HEK293 (cell line): ENCODE measurements around the gene FKTN.

Source experiments
- CTCF ChIA-PET: fragments of 350-600 bp; formaldehyde crosslinking; extraction: SDS; loops from one replicate; lab custom pipeline; 2021; ENCODE audit warnings: antibody characterized with exemption; lab: Yijun Ruan, JAX
- POLR2A ChIA-PET: fragments of 300-600 bp; formaldehyde crosslinking; extraction: SDS; loops from one replicate; lab custom pipeline; 2020; ENCODE audit warnings: antibody characterized with exemption, inconsistent platforms; lab: Yijun Ruan, JAX
- H3K27ac ChIP-seq: fragments of 200-500 bp; sonication (Bioruptor generic); 2 replicates; pipeline ENCODE4 v1.5.1; 2014; ENCODE audit warnings: low read depth, low read length, control low read depth, inconsistent platforms; ENCODE audit errors: extremely low read depth
- H3K36me3 ChIP-seq, 2 experiments: fragments of 200-500 bp in 1 of 2; sonication (Bioruptor generic) in 1 of 2; 1 replicate in 1 of 2; 2 replicates in 1 of 2; pipeline ENCODE4 v1.5.1; 2014 to 2017; ENCODE audit warnings: inconsistent platforms in 2 of 2, low read length in 2 of 2; ENCODE audit not compliant: control insufficient read depth in 2 of 2, insufficient read depth in 1 of 2
- H3K4me1 ChIP-seq: fragments of 200-500 bp; sonication (Bioruptor generic); 2 replicates; pipeline ENCODE4 v1.5.1; 2014; ENCODE audit warnings: mild to moderate bottlenecking, low read length, inconsistent platforms; ENCODE audit not compliant: control insufficient read depth, insufficient read depth
- H3K4me3 ChIP-seq: 2 replicates; pipeline ENCODE4 v1.5.1; 2011; ENCODE audit warnings: low read depth, mild to moderate bottlenecking, control low read depth, low read length, moderate library complexity
- H3K9me3 ChIP-seq: fragments of 200-500 bp; sonication (Bioruptor generic); 2 replicates; pipeline ENCODE4 v1.5.1; 2014; ENCODE audit warnings: low read depth, low read length, inconsistent platforms; ENCODE audit not compliant: control insufficient read depth, insufficient read depth
- GFI1B ChIP-seq: fragments of 450-650 bp; formaldehyde crosslinking; IDR thresholded peaks from 2 replicates; pipeline ENCODE4 v1.5.1; 2016; ENCODE audit warnings: missing biosample characterization, missing genetic modification characterization
- HOXA7 ChIP-seq: sonication (generic); formaldehyde crosslinking; IDR thresholded peaks from 2 replicates; pipeline ENCODE4 v1.8.1; 2022; ENCODE audit warnings: missing genetic modification reagents, borderline replicate concordance
- OSR2 ChIP-seq: fragments of 450-650 bp; formaldehyde crosslinking; IDR thresholded peaks from 2 replicates; pipeline ENCODE4 v1.5.1; 2016; ENCODE audit warnings: missing biosample characterization, missing genetic modification characterization
- SCRT1 ChIP-seq: fragments of 450-650 bp; formaldehyde crosslinking; IDR thresholded peaks from 2 replicates; pipeline ENCODE4 v1.5.1; 2016; ENCODE audit warnings: missing biosample characterization, missing genetic modification characterization, borderline replicate concordance
- ZFP41 ChIP-seq: fragments of 450-650 bp; formaldehyde crosslinking; IDR thresholded peaks from 2 replicates; pipeline ENCODE4 v1.5.1; 2016; ENCODE audit warnings: missing biosample characterization, missing genetic modification characterization, borderline replicate concordance
- ZIC2 ChIP-seq: fragments of 450-650 bp; formaldehyde crosslinking; IDR thresholded peaks from 2 replicates; pipeline ENCODE4 v1.5.1; 2016; ENCODE audit warnings: missing biosample characterization, missing genetic modification characterization
- ZNF133 ChIP-seq: fragments of 450-650 bp; formaldehyde crosslinking; IDR thresholded peaks from 2 replicates; pipeline ENCODE4 v1.5.1; 2016; ENCODE audit warnings: missing biosample characterization, missing genetic modification characterization
- ZNF184 ChIP-seq: fragments of 450-650 bp; IDR thresholded peaks from 2 replicates; pipeline ENCODE4 v1.5.1; 2018; ENCODE audit warnings: missing biosample characterization, mild to moderate bottlenecking, missing genetic modification characterization
- ZNF239 ChIP-seq: fragments of 450-650 bp; formaldehyde crosslinking; IDR thresholded peaks from 2 replicates; pipeline ENCODE4 v1.5.1; 2016; ENCODE audit warnings: missing biosample characterization, missing genetic modification characterization
- ZNF266 ChIP-seq: fragments of 450-650 bp; formaldehyde crosslinking; IDR thresholded peaks from 2 replicates; pipeline ENCODE4 v1.5.1; 2016; ENCODE audit warnings: missing biosample characterization, missing genetic modification characterization, low read depth
- ZNF354C ChIP-seq: fragments of 450-650 bp; formaldehyde crosslinking; IDR thresholded peaks from 2 replicates; pipeline ENCODE4 v1.5.1; 2016; ENCODE audit warnings: missing biosample characterization, missing genetic modification characterization, low read depth, borderline replicate concordance
- ZNF37A ChIP-seq: fragments of 450-650 bp; IDR thresholded peaks from 2 replicates; pipeline ENCODE4 v1.5.1; 2018; ENCODE audit warnings: missing biosample characterization, missing genetic modification characterization
- ZNF501 ChIP-seq: fragments of 450-650 bp; formaldehyde crosslinking; IDR thresholded peaks from 2 replicates; pipeline ENCODE4 v1.5.1; 2016; ENCODE audit warnings: missing biosample characterization, missing genetic modification characterization
- ZNF510 ChIP-seq: fragments of 450-650 bp; formaldehyde crosslinking; IDR thresholded peaks from 2 replicates; pipeline ENCODE4 v1.5.1; 2018; ENCODE audit warnings: mild to moderate bottlenecking, missing genetic modification characterization, missing biosample characterization; ENCODE audit not compliant: insufficient replicate concordance
- ZNF596 ChIP-seq: fragments of 450-650 bp; IDR thresholded peaks from 2 replicates; pipeline ENCODE4 v1.5.0; 2018; ENCODE audit warnings: missing biosample characterization, mild to moderate bottlenecking, missing genetic modification characterization, moderate library complexity
- ZNF624 ChIP-seq: fragments of 450-650 bp; formaldehyde crosslinking; IDR thresholded peaks from 2 replicates; pipeline ENCODE4 v1.5.1; 2017; ENCODE audit warnings: missing biosample characterization, missing genetic modification characterization
- ZNF626 ChIP-seq: fragments of 450-650 bp; sonication (Bioruptor Pico); formaldehyde crosslinking; IDR thresholded peaks from 2 replicates; pipeline ENCODE4 v1.5.1; 2018; ENCODE audit warnings: missing biosample characterization, missing genetic modification characterization, inconsistent platforms
- ZNF791 ChIP-seq: fragments of 450-650 bp; formaldehyde crosslinking; IDR thresholded peaks from 2 replicates; pipeline ENCODE4 v1.5.1; 2016; ENCODE audit warnings: missing biosample characterization, missing genetic modification characterization
- ZXDB ChIP-seq: fragments of 450-650 bp; formaldehyde crosslinking; IDR thresholded peaks from 2 replicates; pipeline ENCODE4 v1.5.1; 2016; ENCODE audit warnings: missing biosample characterization, missing genetic modification characterization
- TF ChIP-seq, protein P1 (sequence below): fragments of 450-650 bp; formaldehyde crosslinking; IDR thresholded peaks from 2 replicates; pipeline ENCODE4 v1.5.0; 2017; ENCODE audit warnings: missing biosample characterization, missing genetic modification characterization, borderline replicate concordance
- TF ChIP-seq, protein P2 (sequence below): fragments of 450-650 bp; formaldehyde crosslinking; IDR thresholded peaks from 2 replicates; pipeline ENCODE4 v1.5.1; 2016; ENCODE audit warnings: missing biosample characterization, missing genetic modification characterization
- TF ChIP-seq, protein P3 (sequence below): fragments of 450-650 bp; formaldehyde crosslinking; IDR thresholded peaks from 2 replicates; pipeline ENCODE4 v1.5.1; 2016; ENCODE audit warnings: missing biosample characterization, missing genetic modification characterization, borderline replicate concordance
- TF ChIP-seq, protein P4 (sequence below): fragments of 450-650 bp; formaldehyde crosslinking; IDR thresholded peaks from 2 replicates; pipeline ENCODE4 v1.5.1; 2016; ENCODE audit warnings: missing biosample characterization, missing genetic modification characterization
- TF ChIP-seq, protein P5 (sequence below): fragments of 450-650 bp; formaldehyde crosslinking; IDR thresholded peaks from 2 replicates; pipeline ENCODE4 v1.5.1; 2017; ENCODE audit warnings: missing biosample characterization, missing genetic modification characterization

FKTN gene

DNA sequence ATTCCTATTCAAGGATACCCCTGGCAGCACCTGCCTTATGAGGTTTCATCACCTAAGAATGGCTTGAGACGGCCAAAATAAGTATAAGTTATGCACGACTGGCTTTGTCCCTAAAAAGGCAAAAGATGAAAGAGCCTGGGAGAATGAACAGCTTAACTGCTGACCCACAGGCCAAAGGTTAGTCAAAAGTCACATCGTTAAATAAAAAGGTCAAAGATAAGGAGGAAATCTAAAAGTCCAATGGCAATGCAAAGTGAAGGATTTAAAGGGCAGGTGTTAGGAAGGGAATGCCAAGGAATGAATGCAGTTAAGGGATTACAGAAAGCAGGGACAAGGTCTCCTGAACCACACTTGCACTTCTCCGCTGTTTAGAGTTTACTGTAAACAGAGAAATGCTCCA is 109.9 kb downstream of the FKTN start (continued):
- TF ChIP-seq, protein P1, sequence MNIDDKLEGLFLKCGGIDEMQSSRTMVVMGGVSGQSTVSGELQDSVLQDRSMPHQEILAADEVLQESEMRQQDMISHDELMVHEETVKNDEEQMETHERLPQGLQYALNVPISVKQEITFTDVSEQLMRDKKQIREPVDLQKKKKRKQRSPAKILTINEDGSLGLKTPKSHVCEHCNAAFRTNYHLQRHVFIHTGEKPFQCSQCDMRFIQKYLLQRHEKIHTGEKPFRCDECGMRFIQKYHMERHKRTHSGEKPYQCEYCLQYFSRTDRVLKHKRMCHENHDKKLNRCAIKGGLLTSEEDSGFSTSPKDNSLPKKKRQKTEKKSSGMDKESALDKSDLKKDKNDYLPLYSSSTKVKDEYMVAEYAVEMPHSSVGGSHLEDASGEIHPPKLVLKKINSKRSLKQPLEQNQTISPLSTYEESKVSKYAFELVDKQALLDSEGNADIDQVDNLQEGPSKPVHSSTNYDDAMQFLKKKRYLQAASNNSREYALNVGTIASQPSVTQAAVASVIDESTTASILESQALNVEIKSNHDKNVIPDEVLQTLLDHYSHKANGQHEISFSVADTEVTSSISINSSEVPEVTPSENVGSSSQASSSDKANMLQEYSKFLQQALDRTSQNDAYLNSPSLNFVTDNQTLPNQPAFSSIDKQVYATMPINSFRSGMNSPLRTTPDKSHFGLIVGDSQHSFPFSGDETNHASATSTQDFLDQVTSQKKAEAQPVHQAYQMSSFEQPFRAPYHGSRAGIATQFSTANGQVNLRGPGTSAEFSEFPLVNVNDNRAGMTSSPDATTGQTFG: no peak
- TF ChIP-seq, protein P2, sequence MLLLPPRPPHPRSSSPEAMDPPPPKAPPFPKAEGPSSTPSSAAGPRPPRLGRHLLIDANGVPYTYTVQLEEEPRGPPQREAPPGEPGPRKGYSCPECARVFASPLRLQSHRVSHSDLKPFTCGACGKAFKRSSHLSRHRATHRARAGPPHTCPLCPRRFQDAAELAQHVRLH (tag by site-specific recombination): no peak
- no peak for TF ChIP-seq ZNF510
- TF ChIP-seq ZNF626 (tag by site-specific recombination): no peak
- TF ChIP-seq HOXA7 (CRISPR knock-in tag): no peak
- no peak for TF ChIP-seq ZNF501 (tag by site-specific recombination)
- no peak for TF ChIP-seq ZNF354C (tag by site-specific recombination)

DNA sequence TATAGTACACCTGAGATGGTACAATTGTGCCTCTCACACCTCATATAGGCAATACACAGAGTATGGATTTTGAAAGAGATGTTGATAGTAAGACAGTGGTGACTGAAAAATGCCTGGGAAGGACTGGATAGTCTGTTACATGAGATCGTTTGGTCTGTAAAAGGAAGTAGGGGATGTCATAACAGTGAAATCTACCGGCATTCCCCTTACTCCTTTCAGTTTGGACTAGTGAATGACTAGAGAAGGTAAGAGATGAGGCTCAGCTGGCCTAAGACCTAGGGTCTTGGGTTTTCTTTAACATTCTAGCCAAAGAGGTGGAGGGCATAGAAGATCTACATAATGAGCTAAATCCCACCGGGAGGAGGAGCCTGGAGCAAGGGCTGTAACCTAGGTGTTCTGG is 112.4 kb downstream of the FKTN start:
- Histone ChIP-seq H3K36me3 (no peaks in the 10 kb centered on the region), H3K9me3 (no peaks in the 10 kb centered on the region), H3K27ac (no peak overlapping the region), H3K4me3 (no peak overlapping the region), H3K4me1 (no peaks in the 10 kb centered on the region)
- POLR2A ChIA-PET: no interaction called here
- CTCF ChIA-PET: interaction anchor here (1.1 to 1.3 kb wide), 2 partner anchors 14 to 212 kb away, joined by 3 to 4 read pairs; no protein-coding TSS in a partner anchor
- TF ChIP-seq ZNF239 (tag by site-specific recombination): no peak
- TF ChIP-seq, protein P3, sequence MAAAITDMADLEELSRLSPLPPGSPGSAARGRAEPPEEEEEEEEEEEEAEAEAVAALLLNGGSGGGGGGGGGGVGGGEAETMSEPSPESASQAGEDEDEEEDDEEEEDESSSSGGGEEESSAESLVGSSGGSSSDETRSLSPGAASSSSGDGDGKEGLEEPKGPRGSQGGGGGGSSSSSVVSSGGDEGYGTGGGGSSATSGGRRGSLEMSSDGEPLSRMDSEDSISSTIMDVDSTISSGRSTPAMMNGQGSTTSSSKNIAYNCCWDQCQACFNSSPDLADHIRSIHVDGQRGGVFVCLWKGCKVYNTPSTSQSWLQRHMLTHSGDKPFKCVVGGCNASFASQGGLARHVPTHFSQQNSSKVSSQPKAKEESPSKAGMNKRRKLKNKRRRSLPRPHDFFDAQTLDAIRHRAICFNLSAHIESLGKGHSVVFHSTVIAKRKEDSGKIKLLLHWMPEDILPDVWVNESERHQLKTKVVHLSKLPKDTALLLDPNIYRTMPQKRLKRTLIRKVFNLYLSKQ (tag by site-specific recombination): no peak
- TF ChIP-seq OSR2 (tag by site-specific recombination): no peak
- no peak for TF ChIP-seq ZIC2 (tag by site-specific recombination)
- TF ChIP-seq, protein P4, sequence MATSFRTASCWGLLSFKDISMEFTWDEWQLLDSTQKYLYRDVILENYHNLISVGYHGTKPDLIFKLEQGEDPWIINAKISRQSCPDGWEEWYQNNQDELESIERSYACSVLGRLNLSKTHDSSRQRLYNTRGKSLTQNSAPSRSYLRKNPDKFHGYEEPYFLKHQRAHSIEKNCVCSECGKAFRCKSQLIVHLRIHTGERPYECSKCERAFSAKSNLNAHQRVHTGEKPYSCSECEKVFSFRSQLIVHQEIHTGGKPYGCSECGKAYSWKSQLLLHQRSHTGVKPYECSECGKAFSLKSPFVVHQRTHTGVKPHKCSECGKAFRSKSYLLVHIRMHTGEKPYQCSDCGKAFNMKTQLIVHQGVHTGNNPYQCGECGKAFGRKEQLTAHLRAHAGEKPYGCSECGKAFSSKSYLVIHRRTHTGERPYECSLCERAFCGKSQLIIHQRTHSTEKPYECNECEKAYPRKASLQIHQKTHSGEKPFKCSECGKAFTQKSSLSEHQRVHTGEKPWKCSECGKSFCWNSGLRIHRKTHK (tag by site-specific recombination): no peak
- no peak for TF ChIP-seq SCRT1 (tag by site-specific recombination)
- TF ChIP-seq ZFP41 (tag by site-specific recombination): no peak
- no peak for TF ChIP-seq ZNF791 (tag by site-specific recombination)
- no peak for TF ChIP-seq ZNF133
- no peak for TF ChIP-seq ZNF624 (tag by site-specific recombination)
- no peak for TF ChIP-seq GFI1B (tag by site-specific recombination)

DNA sequence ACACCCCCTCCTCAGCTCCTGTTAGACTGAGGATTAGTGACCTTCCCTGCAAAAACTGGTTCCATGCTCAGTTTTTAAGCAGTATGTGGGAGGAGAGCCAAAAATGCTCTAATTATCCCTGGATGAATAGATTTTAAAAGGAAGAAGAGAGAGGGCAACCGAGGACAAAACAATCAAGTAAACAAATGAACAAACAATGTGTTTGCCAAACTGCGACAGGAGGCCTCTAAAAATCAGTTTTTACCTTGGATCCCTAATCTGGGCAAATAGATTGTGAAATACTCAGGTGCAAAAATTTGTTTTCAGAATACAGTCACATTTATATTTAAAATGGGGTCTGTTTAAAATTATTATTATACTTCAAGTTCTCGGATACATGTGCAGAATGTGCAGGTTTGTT is 112.8 kb downstream of the FKTN start:
- H3K27ac ChIP-seq: no peak overlapping the region
- H3K4me1 ChIP-seq: no peaks in the 10 kb centered on the region
- CTCF ChIA-PET: interaction anchor here (1.1 to 1.3 kb wide), 2 partner anchors 14 to 211 kb away, joined by 3 to 4 read pairs; no protein-coding TSS in a partner anchor
- H3K4me3 ChIP-seq: no peak overlapping the region
- no peaks in the 10 kb centered on the region for H3K9me3 ChIP-seq
- POLR2A ChIA-PET: no interaction called here
- H3K36me3 ChIP-seq: no peaks in the 10 kb centered on the region
- TF ChIP-seq ZNF266 (tag by site-specific recombination) (no peak), ZNF596 (no peak), ZNF37A (tag by site-specific recombination) (no peak), ZXDB (tag by site-specific recombination) (no peak), ZNF184 (tag by site-specific recombination) (no peak)
- TF ChIP-seq, protein P5, sequence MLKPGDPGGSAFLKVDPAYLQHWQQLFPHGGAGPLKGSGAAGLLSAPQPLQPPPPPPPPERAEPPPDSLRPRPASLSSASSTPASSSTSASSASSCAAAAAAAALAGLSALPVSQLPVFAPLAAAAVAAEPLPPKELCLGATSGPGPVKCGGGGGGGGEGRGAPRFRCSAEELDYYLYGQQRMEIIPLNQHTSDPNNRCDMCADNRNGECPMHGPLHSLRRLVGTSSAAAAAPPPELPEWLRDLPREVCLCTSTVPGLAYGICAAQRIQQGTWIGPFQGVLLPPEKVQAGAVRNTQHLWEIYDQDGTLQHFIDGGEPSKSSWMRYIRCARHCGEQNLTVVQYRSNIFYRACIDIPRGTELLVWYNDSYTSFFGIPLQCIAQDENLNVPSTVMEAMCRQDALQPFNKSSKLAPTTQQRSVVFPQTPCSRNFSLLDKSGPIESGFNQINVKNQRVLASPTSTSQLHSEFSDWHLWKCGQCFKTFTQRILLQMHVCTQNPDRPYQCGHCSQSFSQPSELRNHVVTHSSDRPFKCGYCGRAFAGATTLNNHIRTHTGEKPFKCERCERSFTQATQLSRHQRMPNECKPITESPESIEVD: no peak
